A549 treated with DMSO at 1 μM for 4 hours (cell line): Measurements from ENCODE around the gene OSGEP. TPM values are rescaled to one million over a fixed set of nuclear protein-coding genes. Genes with fewer than 3 reads are reported as not detected.

Source experiments
- total RNA-seq: library from RNA; stranded (reverse); fragments of 200-300 nt; extraction: Qiagen RNA extraction; gene quantifications from 5 replicates; pipeline ENCODE4 v1.2.3, GENCODE V29; 2022; ENCODE audit warnings: low read depth

The OSGEP gene
- 24.1 to 29.4 TPM (median 26.2 TPM) in 5 replicates for total RNA-seq

GRCh38 chr14:20454516-20455354 is at the start of gene OSGEP, which contains the start of gene APEX1:
TSS of gene OSGEP (minus strand) at chr14:20454812. CDS start at chr14:20454683, 129 bp downstream.
TSS of gene APEX1 (plus strand) at chr14:20455226. CDS start at chr14:20455646, 420 bp downstream.

GRCh38 chr14:20469242-20469889 is 14.8 kb upstream of the OSGEP start, which contains the start of gene PNP:
TSS of gene PNP (plus strand) at chr14:20469406. CDS start at chr14:20469525, 119 bp downstream.

GRCh38 chr14:20461225-20462141 is 6.9 kb upstream of the OSGEP start, which contains the start of gene PIP4P1:
TSS of gene PIP4P1 (minus strand) at chr14:20461434. CDS start at chr14:20461325, 109 bp downstream.

GRCh38 chr14:20435582-20436362 is 18.8 kb downstream of the OSGEP start, which contains the start of gene KLHL33:
TSS of gene KLHL33 (minus strand) at chr14:20436166. CDS start at chr14:20435811, 355 bp downstream.

GRCh38 chr14:20412876-20413743 is 41.5 kb downstream of the OSGEP start, which contains the start of gene TEP1:
TSS of gene TEP1 (minus strand) at chr14:20413501. CDS start at chr14:20408439, 5,062 bp downstream.

Other genes with a start within 250 kb of the OSGEP start
- not detected in 5 replicates for gene OR11H6, start 231.1 kb downstream of the OSGEP start, total RNA-seq
- gene OR11H7, start 225.8 kb downstream of the OSGEP start, total RNA-seq: not detected in 5 replicates
- gene OR11H4, start 215.5 kb downstream of the OSGEP start, total RNA-seq: not detected in 5 replicates
- 20.0 to 26.9 TPM (median 21.8 TPM) in 5 replicates for gene TTC5, start 148.9 kb downstream of the OSGEP start, total RNA-seq
- 37.4 to 58.5 TPM (median 44.4 TPM) in 5 replicates for gene CCNB1IP1, start 121.5 kb downstream of the OSGEP start, total RNA-seq
- 19.4 to 24.7 TPM (median 22.5 TPM) in 5 replicates for gene PARP2, start 111.2 kb downstream of the OSGEP start, total RNA-seq
- 10.0 to 11.9 TPM (median 10.7 TPM) in 5 replicates for gene TEP1, start 41.3 kb downstream of the OSGEP start, total RNA-seq
- not detected in 5 replicates for gene KLHL33, start 18.6 kb downstream of the OSGEP start, total RNA-seq
- gene APEX1, start 414 bp upstream of the OSGEP start, total RNA-seq: 262 to 275 TPM (median 266 TPM) in 5 replicates
- 32.2 to 37.0 TPM (median 33.3 TPM) in 5 replicates for gene PIP4P1, start 6.6 kb upstream of the OSGEP start, total RNA-seq
- gene PNP, start 14.6 kb upstream of the OSGEP start, total RNA-seq: 166 to 227 TPM (median 176 TPM) in 5 replicates
- gene RNASE10, start 50.7 kb upstream of the OSGEP start, total RNA-seq: 0.20 to 0.37 TPM (median 0.27 TPM) in 5 replicates
- not detected in 5 replicates for gene RNASE9, start 106.2 kb upstream of the OSGEP start, total RNA-seq
- not detected in 5 replicates for gene RNASE11, start 133.2 kb upstream of the OSGEP start, total RNA-seq
- not detected in 5 replicates for gene RNASE12, start 136.6 kb upstream of the OSGEP start, total RNA-seq
- not detected in 5 replicates for gene OR6S1, start 186.9 kb upstream of the OSGEP start, total RNA-seq
- gene RNASE4, start 229.7 kb upstream of the OSGEP start, total RNA-seq: 5.8 to 11.8 TPM (median 8.6 TPM) in 5 replicates
- gene ANG, start 234.0 kb upstream of the OSGEP start, total RNA-seq: 8.0 to 11.2 TPM (median 8.6 TPM) in 5 replicates